Measurements from ENCODE around the gene GALNT2.

Gene GALNT2

DNA sequence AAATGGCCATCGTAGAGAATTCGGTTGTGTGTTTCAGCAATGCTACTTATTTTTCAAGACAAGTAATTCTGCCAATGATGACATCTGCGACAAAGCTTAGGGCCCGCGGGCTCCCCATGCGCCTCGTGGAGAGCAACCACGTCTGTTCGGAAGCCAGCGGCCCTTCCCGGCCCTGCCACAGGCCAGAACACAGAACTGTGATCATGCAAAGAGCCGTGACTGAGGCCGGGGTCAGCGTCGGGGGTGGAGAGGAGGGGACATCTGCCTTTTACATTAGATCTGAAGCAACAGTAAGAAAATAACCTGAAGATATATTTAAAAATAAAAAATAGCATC is 255.4 kb downstream of the GALNT2 start:
- Histone ChIP-seq H3K36me3 (ENCODE audit: insufficient read depth, low read length) (no peaks in the 10 kb centered on the region), H3K4me1 (ENCODE audit: control insufficient read depth, insufficient read depth, low read length, unreplicated experiment) (no peaks in the 10 kb centered on the region), H3K27me3 (ENCODE audit: insufficient read depth, low read length) (no peaks in the 10 kb centered on the region), H3K27ac (ENCODE audit: low read depth, low read length) (no peak overlapping the region), H3K79me2 (ENCODE audit: control insufficient read depth, insufficient read depth, low read length, unreplicated experiment) (no peaks in the 10 kb centered on the region), H3K4me3 (ENCODE audit: low read depth, low read length) (no peak overlapping the region), H2AFZ (ENCODE audit: low read length, unreplicated experiment) (no peak overlapping the region)

- Histone ChIP-seq H3K27me3 (ENCODE audit: insufficient read depth, low read length) (no peaks in the 10 kb centered on the region), H3K4me1 (ENCODE audit: control insufficient read depth, insufficient read depth, low read length, unreplicated experiment) (no peaks in the 10 kb centered on the region), H3K27ac (ENCODE audit: low read depth, low read length) (no peak overlapping the region), H3K79me2 (ENCODE audit: control insufficient read depth, insufficient read depth, low read length, unreplicated experiment) (no peaks in the 10 kb centered on the region), H2AFZ (ENCODE audit: low read length, unreplicated experiment) (no peak overlapping the region), H3K4me3 (ENCODE audit: low read depth, low read length) (no peak overlapping the region), H3K36me3 (ENCODE audit: insufficient read depth, low read length) (no peaks in the 10 kb centered on the region)
Measured at GRCh38 chr1:230322967-230323547, 256.0 kb downstream of the GALNT2 start.

- H3K27ac ChIP-seq (ENCODE audit: low read depth, low read length) = no peak overlapping the region
- H3K79me2 ChIP-seq (ENCODE audit: control insufficient read depth, insufficient read depth, low read length, unreplicated experiment) = no peaks in the 10 kb centered on the region
- H3K27me3 ChIP-seq (ENCODE audit: insufficient read depth, low read length) = no peaks in the 10 kb centered on the region
- H2AFZ ChIP-seq (ENCODE audit: low read length, unreplicated experiment) = no peak overlapping the region
- no peaks in the 10 kb centered on the region for H3K36me3 ChIP-seq (ENCODE audit: insufficient read depth, low read length)
- no peaks in the 10 kb centered on the region for H3K4me1 ChIP-seq (ENCODE audit: control insufficient read depth, insufficient read depth, low read length, unreplicated experiment)
- H3K4me3 ChIP-seq (ENCODE audit: low read depth, low read length) = no peak overlapping the region
Measured at GRCh38 chr1:230323686-230324085, 256.6 kb downstream of the GALNT2 start.

GRCh38 chr1:230326971-230327891 is 260.2 kb downstream of the GALNT2 start:
- no peaks in the 10 kb centered on the region for H3K36me3 ChIP-seq (ENCODE audit: insufficient read depth, low read length)
- H3K4me1 ChIP-seq (ENCODE audit: control insufficient read depth, insufficient read depth, low read length, unreplicated experiment) = no peaks in the 10 kb centered on the region
- no peaks in the 10 kb centered on the region for H3K79me2 ChIP-seq (ENCODE audit: control insufficient read depth, insufficient read depth, low read length, unreplicated experiment)
- H3K4me3 ChIP-seq (ENCODE audit: low read depth, low read length) = no peak overlapping the region
- no peak overlapping the region for H2AFZ ChIP-seq (ENCODE audit: low read length, unreplicated experiment)
- no peak overlapping the region for H3K27ac ChIP-seq (ENCODE audit: low read depth, low read length)
- H3K27me3 ChIP-seq (ENCODE audit: insufficient read depth, low read length) = no peaks in the 10 kb centered on the region

GRCh38 chr1:230327892-230328284 is 260.9 kb downstream of the GALNT2 start:
- Histone ChIP-seq H3K4me3 (ENCODE audit: low read depth, low read length) (no peak overlapping the region), H3K4me1 (ENCODE audit: control insufficient read depth, insufficient read depth, low read length, unreplicated experiment) (no peaks in the 10 kb centered on the region), H3K79me2 (ENCODE audit: control insufficient read depth, insufficient read depth, low read length, unreplicated experiment) (no peaks in the 10 kb centered on the region), H3K27me3 (ENCODE audit: insufficient read depth, low read length) (no peaks in the 10 kb centered on the region), H3K27ac (ENCODE audit: low read depth, low read length) (no peak overlapping the region), H2AFZ (ENCODE audit: low read length, unreplicated experiment) (no peak overlapping the region), H3K36me3 (ENCODE audit: insufficient read depth, low read length) (no peaks in the 10 kb centered on the region)

DNA sequence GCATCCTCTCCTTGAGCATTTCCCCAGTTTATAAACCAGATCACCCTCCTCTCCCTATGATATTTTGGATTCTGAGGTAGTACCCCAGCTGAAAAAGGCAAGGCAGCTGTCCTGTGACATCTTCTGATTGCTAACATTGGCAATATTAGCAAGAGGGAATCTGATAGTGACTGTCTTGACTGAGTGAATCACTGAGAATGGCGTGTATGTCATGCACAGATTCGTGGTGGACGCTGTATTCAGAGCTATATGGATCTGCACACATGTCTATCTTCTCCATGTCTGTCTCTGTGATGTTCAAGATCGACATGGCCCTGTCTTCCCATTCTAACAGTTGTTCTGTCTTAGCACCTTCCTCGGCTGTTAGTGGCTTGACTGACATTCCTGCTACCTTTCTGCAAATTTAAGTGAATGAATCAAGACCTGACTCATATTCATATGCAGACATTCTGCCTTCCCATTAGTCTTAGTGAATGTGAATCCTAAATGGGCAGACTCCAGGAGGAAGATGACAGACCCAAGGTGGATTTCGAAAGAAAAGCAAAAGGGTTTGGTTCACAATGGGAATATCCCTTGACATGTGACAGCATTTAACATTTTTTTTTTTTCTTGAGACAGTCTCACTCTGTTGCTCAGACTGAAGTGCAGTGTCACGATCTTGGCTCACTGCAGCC is 261.4 kb downstream of the GALNT2 start:
- no peaks in the 10 kb centered on the region for H3K36me3 ChIP-seq (ENCODE audit: insufficient read depth, low read length)
- no peak overlapping the region for H3K27ac ChIP-seq (ENCODE audit: low read depth, low read length)
- H2AFZ ChIP-seq (ENCODE audit: low read length, unreplicated experiment) = no peak overlapping the region
- no peaks in the 10 kb centered on the region for H3K4me1 ChIP-seq (ENCODE audit: control insufficient read depth, insufficient read depth, low read length, unreplicated experiment)
- no peak overlapping the region for H3K4me3 ChIP-seq (ENCODE audit: low read depth, low read length)
- H3K79me2 ChIP-seq (ENCODE audit: control insufficient read depth, insufficient read depth, low read length, unreplicated experiment) = no peaks in the 10 kb centered on the region
- no peaks in the 10 kb centered on the region for H3K27me3 ChIP-seq (ENCODE audit: insufficient read depth, low read length)

- H2AFZ ChIP-seq (ENCODE audit: low read length, unreplicated experiment) = no peak overlapping the region
- H3K4me1 ChIP-seq (ENCODE audit: control insufficient read depth, insufficient read depth, low read length, unreplicated experiment) = no peaks in the 10 kb centered on the region
- no peaks in the 10 kb centered on the region for H3K79me2 ChIP-seq (ENCODE audit: control insufficient read depth, insufficient read depth, low read length, unreplicated experiment)
- H3K27ac ChIP-seq (ENCODE audit: low read depth, low read length) = no peak overlapping the region
- H3K4me3 ChIP-seq (ENCODE audit: low read depth, low read length) = no peak overlapping the region
- no peaks in the 10 kb centered on the region for H3K27me3 ChIP-seq (ENCODE audit: insufficient read depth, low read length)
- H3K36me3 ChIP-seq (ENCODE audit: insufficient read depth, low read length) = no peaks in the 10 kb centered on the region
Measured at GRCh38 chr1:230330157-230330556, 263.1 kb downstream of the GALNT2 start.
